GM18517 (cell line): Measurements from ENCODE around the gene RAB18.
"Not testable (repeated sequence)": the region's sequence is repeated elsewhere in the genome, so short reads cannot be mapped to it uniquely, and the experiment has no call there.

ENCODE experiments used
- ATAC-seq: cut with Tn5 transposase; IDR thresholded peaks from one replicate; pipeline ENCODE4 v1.9.1; 2021; ENCODE audit warnings: mild to moderate bottlenecking, moderate library complexity; ENCODE audit not compliant: unreplicated experiment

RAB18 gene

GRCh38 chr10:27504808-27505460 lies 830 bp downstream of the RAB18 start:
- ATAC-seq: no peak

- ATAC-seq: not testable (repeated sequence)
Measured at GRCh38 chr10:27505537-27505936, 1.4 kb downstream of the RAB18 start.

- ATAC-seq: no peak
Measured at GRCh38 chr10:27506280-27506679, 2.2 kb downstream of the RAB18 start.

GRCh38 chr10:27512548-27512947 lies 8.4 kb downstream of the RAB18 start:
- no peak for ATAC-seq

DNA sequence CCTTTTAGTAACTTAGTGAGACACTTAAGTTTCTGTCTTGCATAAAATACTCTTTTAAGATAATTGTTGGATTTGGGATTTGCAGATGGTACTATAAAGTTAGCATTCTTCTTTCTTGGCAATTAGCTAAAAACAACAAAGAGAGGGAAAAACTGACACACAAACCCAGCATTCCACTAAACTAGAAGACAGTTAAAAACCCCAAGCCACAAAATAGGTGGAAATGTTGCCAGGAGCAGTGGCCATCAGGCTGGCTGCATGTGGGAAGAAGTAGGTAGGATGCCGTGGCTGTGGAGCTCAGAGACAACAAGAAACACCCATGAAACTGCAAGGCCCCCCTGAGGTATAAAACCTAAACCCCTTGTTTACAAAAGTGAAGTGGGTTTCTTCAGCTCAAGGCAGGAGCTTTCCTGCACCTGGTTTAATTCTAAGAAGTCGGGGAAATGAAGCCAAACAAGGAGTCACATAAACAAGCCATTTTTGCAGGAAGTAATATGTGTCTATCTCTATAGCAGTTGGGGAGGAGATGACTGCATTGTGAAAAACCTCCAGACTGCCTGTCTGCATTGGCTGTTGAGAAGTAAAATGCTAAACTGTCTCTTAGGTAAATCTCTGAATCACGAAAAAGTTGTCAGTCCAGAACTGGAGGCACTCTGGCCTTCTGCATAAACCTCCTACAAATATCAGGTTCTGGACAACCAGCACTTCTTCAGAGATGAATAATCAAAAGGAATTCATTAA lies 9.5 kb downstream of the RAB18 start:
- ATAC-seq: no peak

DNA sequence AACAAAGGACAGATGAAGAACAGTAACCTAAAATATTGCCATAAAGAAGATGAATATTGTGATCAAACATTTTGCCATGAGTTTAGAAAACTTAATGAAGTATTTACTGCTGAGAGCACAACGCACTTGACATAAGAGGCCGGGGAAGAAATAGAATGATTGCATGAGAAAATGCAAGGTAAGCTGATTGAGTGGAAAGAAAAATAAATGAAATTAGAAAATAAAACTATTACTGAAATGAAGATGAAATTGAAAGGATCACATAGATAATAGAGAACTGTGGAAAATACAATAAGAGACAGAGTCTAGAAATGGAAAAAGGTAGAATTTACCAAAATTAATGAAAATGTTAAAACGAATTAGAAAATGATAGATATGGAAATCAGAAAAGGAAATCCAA lies 10.1 kb downstream of the RAB18 start:
- ATAC-seq: no peak

GRCh38 chr10:27518261-27518660 lies 14.2 kb downstream of the RAB18 start:
- no peak for ATAC-seq

DNA sequence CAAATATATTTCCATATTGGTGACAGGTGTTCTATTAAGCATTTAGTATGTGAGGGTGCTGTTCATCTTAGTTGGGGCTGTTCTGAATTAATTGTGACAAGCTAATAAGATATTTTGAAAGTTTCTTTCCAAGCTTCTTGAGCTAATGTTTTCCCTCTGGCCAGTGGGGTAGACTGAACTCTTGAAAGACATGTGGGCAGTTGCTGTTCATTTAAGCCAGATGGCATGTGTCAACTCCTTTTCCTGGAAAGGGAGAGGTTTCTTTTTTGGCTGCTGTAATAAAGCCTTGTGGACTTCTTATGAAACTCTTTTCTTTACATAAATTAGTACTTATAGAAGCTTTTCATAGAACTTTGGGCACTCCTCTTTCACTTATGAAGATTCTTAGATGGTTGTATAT lies 21.7 kb downstream of the RAB18 start:
- no peak for ATAC-seq

DNA sequence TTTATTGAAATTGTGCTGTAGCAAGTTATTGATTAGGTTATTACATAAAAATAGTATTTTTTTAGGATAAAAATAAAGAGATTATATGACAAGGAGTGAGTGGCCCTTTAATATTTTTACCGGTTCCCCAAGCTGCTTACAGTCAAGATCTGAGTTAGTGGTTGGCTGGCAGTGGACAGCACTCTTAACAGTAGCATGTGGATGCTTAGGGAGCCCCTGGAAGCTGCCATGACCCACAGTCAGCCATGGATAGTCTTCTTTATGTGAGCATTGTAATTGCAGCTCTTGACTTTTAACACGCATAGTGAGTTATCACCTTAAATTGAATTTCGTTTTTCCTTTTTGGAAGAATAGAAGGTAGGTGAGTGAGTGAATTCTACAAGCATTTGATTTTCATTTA lies 22.1 kb downstream of the RAB18 start:
- no peak for ATAC-seq

DNA sequence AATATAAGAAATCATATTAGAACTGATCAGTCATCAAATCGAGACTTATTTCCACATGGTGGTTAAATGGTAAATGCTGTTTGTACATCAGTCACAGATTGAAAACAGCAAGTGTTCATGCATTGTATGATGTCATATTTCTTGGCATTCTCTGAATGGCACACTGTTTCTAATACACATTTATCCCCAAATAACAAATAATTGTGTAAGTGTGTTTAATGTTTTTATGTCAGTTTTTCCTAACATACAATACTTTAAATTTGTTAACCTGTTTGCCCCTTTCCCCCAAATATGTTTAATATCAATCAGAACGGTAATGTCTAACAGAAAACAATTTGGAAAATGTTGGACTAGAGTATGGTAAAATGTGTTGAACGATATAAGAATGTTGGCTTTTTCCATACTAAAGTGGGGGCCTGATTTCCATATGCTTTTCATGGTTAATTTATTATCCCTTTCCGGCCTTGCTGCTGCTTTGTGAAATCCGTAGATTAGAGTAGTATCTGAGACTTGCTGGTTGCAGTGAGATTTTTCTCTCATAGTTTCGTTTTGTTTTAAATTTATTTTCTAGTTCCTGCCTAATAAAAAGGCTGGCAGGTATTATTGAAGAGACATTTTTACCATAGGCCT lies 23.7 kb downstream of the RAB18 start:
- no peak for ATAC-seq

DNA sequence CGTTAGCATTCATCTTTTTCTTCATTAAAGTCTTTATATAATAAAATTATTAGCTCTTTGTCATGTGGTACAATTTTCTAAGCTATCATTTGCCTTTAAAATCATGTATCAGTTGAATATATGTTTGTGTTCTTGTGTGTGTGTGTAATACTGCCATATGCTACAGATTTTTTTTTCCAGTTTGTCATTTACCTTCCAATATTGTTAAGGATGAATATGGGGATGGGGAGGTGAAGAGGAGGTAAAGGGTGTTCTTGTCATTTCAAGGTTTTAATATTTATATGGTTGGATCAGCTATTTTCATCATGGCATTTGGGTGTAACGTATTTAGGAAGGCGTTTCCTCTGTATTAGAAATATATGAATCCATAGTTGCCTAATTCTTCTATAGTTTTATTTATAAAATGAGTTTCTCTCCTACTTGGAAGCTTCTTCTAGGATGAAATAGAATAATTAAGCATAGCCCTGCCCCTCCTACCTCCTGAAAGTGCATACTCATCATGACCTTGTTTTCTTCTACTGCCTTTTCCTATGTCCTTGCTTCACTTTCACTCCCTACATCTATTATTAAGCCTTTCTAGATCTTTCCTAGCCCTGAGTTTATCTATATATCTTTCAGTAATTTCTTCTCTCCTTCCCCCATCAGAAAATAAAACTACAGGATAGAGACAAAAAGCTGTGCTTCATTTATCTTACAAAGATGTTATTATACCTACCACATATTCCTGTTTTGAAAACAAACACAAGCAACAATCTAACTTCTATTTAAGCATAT lies 25.1 kb downstream of the RAB18 start:
- ATAC-seq: no peak

GRCh38 chr10:27530477-27530876 lies 26.4 kb downstream of the RAB18 start:
- no peak for ATAC-seq

GRCh38 chr10:27531336-27531847 lies 27.3 kb downstream of the RAB18 start:
- no peak for ATAC-seq

DNA sequence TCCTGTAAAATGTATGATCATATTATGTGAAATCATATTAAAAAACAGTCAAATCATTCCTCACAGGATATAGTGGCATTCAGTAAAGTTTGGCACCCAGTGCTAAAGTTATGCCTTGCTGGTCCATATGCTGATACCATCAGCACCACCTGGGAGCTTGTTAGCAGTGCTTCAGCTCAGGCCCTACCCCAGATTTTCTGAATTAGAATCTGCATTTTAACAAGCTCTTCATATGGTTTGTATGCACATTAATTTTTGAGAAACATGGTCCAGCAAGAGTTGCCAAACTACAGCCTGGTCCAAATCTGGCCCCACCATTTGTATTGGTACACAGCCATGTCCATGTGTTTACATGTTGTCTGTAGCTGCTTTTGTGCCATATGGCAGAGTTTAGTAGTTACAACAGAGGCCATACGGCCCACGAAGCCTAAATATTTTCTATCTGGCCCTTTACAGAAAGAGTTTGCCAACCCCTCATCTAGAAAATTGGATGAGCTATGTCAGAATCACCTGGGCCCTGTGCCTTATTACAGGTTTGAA lies 30.1 kb downstream of the RAB18 start:
- no peak for ATAC-seq

- no peak for ATAC-seq
Measured at GRCh38 chr10:27535317-27535716, 31.2 kb downstream of the RAB18 start.

DNA sequence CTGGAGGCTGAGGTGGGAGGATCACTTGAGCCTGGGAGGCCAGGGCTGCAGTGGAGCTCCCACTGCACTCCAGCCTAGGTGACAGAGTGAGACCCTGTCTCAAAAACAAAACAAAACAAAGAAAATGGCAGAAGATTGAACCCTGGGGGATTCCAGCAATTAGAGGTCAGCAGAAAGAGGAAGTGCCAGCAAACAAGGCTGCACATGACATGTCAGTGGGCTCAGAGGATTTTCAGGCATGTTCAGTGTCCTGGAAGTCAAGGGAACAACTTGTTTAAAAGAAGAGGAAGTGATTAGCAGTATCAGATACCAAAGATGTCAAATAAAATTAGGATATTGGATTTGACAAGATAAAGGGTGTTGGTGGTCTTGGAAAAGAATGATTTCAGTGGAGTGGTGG lies 32.3 kb downstream of the RAB18 start:
- ATAC-seq: no peak

- ATAC-seq: no peak
Measured at GRCh38 chr10:27537166-27537565, 33.1 kb downstream of the RAB18 start.

DNA sequence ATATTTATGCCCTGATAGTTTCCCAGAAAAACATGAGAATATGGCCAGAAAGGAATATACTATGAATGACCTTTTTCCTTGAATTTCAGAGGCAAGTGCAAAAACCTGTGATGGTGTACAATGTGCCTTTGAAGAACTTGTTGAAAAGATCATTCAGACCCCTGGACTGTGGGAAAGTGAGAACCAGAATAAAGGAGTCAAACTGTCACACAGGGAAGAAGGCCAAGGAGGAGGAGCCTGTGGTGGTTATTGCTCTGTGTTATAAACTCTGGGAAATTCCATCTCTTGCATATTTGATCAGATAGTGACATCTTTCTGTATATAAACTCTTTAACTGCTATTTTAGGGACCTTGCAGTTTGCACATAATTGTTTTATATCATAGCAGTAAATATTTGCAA lies 33.7 kb downstream of the RAB18 start:
- ATAC-seq: no peak

DNA sequence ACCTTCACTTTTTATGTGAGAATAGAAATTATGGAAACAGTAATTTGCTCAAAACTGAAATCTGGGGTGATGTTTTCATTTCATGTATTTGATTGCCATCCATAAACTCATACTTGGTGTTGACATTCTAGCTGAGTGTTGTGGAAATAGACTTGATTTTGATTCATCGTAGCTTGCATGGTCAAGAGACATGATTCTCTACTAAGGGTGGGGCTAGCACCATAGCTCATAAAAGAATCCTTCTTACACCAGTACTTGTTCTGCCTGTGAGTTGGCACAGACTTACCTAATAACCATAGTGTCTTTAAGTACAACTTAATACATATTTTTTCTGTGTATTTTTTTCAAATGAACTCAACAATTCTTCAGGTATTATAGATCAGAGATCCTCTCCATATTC lies 36.6 kb downstream of the RAB18 start:
- no peak for ATAC-seq

- ATAC-seq: no peak
Measured at GRCh38 chr10:27541796-27542729, 38.0 kb downstream of the RAB18 start.
